T1000 (cell line): ENCODE data around the gene CCER1.
"Not testable (repeated sequence)": the region's sequence is repeated elsewhere in the genome, so short reads cannot be mapped to it uniquely, and the experiment has no call there.

Experiments
- DNase-seq: peaks from one replicate; lab custom pipeline; 2025; ENCODE audit warnings: mixed read lengths; lab: John Stamatoyannopoulos, UW

CCER1 gene, protein sequence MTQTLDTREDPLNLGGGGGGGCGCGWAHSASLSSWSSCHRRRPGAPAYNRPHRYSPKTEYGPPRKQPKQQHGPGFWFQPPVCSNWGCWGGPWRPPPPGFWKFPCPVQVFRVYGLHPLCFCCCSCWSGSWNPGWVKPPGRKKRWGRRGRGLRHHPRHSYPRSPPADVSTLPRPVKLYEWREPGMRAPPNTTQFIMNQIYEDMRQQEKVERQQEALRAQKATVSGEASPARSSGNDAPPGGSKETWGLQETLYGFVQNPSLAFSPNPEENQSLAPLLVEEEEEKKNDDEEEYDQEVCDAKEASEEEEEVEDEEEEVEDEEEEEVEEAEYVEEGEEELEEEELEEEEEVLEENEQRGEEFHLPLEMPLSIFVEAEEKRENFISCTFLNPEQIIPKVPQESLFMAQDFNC

DNA sequence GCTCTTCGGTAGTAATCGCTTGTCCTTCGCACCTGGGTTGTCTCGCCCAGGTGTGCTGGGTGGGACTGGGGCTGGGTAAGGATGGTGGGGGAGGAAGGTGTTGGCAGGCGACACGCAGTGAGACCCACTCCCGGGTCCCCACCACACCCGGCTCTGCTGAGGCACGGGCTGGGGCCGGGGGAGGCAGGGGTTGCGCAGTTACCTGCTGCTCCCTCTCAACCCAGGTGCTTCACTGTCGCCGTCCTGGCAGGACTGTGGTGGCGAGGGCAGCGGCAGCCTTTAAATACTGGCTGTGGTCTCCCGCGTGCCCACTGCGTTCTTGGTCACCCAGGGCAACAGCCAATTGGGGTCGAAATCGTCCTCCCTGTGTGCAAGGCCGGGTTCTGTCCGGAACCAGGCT lies at the start of gene CCER1:
TSS of gene CCER1 (minus strand) at position 256 of the 400 bp plus-strand sequence. CDS start 434 bp downstream, outside the sequence.
- no peak for DNase-seq

DNA sequence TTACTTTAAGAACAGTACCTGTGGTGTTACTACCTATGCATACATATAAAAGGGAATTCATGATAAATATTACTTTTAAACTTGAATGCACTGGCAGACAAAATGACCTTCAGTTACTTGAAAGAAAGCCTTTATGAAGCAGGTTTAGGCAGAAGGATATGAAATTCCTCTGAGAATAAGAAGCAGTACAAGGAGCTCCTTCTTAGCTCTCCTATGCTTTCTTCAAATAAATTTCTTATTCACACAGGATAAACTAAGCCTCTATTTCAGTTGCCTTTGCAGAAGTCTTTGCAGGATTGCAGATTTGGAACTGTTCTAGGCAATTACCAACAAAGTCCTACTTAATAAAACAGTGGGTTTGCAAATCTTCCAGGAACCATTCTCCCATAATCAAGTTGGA lies 48.8 kb upstream of the CCER1 start:
- no peak for DNase-seq

DNA sequence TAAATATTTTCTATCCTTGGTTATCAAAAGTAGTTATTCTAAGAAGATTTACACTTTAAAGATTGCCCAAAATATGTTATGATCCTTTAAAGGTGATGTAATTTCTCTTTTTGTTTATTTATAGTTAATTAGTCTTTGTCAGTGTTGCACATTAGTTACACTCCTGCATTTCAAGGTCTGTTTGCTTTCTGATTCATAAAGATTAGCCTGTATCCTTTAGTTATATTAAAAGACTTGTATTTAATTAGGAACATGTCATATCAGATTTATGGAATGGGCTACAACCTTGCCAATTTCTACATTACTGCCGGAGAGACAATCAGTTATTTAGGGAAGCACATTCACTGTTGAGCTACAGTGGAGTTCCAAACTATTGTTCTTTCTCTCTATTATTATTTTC lies 46.3 kb upstream of the CCER1 start:
- no peak for DNase-seq

DNA sequence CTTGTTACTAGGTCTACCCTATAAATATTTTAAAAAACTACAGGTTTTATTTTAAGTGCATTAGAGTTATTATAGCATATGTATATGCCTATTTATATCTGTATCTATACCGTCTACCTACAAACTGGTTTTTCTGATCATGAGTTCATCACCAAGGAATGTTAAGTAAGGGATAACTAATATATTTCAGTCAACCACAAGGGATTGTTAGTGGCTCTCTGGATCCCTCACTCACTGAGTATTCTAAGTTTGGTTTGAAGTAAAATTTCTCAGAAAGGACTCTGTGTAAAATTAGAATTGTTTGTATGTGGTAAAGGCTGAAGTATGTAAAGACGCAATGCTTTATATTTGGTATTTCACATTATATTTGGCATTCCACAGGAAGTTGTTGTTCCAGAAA lies 45.0 kb upstream of the CCER1 start:
- DNase-seq, result no peak

DNA sequence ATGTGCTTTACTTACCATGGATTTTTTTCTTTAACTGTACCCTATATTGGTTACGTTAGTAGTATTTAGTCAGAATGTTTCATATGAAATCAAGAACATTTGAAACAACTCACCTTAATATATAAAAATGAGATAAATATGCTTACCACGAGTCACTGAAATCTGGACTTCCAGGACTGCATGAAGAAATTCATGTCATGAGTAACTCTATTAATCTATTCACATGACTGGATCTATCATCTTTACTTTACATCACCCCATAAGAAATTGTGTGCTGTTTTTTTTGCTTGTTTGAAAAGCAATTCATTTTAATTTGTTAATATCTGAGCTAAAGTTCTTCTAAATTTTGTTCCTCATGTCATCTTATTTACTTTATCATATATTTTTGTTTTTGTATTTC lies 44.6 kb upstream of the CCER1 start:
- DNase-seq, result no peak

DNA sequence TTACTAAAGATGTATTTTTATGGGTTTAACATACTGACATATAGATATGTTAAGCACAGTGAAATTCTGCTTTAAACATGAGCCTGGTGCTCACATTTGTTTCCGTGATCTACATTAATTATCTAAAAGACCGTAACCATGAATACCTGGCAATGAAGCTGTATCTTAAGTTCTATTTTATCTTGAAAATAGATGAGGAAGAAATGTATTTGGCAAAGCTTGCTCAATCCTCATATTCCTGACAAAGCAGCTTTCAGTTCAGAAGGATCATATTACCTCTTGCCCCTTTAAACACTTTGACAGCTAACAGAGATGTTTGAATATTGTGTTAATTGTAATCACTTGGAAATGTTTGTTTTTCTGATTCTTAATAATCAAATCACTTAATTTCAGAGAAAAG lies 40.0 kb upstream of the CCER1 start:
- no peak for DNase-seq

DNA sequence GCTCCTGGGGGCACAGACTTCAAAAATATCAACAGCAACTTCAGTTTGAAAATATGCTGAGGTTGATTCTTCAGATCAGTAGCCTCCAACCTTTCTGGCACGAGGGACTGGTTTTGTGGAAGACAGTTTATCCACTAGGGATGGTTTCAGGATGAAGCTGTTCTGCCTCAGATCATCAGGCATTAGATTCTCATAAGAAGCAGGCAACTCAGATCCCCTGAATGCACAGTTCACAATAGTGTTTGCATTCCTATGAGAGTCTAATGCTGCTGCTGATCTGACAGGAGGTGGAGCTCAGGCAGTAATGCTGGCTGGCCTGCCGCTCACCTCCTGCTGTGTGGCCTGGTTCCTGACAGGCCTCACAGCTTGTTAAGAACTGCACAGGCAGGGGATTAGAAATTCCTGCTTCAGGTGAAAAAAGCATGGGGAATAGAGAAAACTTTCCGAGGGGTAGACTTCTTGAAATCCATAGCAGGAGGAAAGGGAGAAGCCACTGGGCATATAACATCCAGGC lies 37.0 kb upstream of the CCER1 start:
- DNase-seq, result no peak

DNA sequence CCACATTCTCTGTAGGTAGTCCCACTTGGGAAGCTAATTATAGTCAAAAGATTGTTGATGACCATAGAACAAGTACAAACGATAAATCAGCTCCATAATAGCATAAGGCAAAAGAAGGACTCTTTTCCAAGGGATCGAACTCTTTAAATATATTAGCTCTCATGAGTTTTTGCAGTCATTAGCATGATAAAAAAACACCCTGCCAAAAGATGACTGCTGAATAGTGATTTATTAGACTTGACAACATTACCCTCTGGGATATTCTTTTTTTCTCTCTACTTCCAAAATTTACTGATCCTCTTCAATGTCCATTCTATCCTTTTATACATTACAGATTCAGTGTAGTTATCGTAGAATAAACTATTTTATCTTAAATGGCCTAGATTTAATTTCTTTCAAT lies 35.6 kb upstream of the CCER1 start:
- DNase-seq, result no peak

DNA sequence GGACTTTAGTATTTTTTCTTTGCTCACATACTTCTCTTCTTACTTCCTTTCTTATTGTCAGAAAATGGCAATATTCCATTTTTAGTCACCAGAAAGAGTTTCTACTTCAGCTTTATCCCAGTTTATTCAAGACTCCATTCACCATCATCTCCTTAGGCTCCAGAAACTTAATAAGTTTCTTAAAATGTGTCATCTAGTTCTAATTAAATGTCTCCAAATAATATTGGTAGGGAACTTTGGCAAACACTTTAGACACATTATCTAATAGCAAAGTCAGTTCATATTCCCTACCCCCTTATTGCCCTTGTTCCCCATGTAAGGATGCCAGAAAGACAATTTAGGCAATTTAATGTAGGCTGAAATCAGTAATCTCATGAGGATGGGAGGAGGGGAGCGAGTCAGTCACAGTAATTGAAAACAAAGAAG lies 34.7 kb upstream of the CCER1 start:
- DNase-seq, result no peak

DNA sequence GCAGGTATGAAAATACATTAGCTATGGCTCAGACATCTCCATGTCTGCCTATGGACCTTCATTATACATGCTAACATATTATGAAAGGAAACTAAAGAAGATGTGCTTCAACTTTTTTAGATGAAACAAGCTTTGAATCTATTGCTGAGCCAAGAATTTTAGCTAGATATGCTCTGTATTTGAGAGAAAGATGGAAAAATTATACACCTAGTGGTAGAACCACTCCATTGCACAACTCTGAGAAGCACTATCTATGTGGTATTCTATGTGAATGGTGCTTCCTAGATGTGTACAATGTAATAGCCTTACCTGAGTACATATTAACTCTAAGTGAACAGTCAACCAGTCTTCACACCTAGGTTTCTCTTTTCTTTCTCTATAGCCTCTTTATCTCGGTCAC lies 32.5 kb upstream of the CCER1 start:
- DNase-seq, result no peak

DNA sequence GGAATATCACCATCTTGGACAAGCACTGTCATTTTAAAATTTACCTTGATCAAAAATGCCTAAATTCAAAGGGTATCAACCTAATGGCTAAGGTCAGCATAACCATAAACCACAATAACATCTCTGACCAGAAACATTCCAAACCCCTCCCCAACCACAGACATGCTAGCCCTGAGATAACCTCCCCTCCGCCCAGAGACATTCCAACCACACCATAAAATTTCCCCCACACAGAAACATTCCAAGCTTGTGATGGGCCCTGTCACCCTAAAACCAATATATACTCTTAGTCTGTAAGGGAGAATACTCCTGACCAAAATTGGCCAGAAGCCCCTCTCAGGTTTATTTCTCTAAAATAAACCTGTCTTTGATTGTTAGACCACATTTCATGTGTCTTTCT lies 32.1 kb upstream of the CCER1 start:
- DNase-seq, result no peak

DNA sequence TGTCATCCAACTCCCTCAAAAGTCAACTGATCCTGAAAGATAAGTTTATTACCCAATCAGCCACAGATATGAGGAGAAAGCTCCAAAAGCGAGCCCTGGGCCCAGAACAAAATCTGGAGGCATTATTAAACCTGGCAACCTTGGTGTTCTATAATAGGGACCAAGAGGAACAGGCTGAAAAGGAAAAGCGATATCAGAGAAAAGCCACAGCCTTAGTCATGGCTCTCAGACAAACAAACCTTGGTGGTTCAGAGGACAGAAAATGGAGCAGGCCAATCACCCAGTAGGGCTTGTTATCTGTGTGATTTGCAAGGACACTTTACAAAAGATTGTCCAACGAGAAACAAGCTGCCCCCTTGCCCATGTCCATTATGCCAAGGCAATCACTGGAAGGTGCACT lies 30.4 kb upstream of the CCER1 start:
- not testable (repeated sequence) for DNase-seq

DNA sequence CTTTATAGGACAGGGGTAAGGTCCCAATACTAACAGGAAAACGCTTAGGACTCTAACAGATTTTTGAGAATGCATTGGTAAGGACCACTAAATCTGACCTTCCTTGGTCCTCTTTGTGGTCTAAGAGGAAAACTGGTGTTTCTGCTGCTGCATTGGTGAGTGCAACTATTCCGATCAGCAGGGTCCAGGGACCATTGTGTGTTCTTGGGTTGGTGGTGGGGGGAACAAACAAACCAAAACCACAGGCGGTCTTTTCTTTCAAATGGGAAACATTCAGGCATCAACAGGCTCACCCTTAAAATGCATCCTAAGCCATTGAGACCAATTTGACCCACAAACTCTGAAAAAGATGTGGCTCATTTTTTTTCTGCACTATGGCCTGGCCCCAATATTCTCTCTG lies 29.1 kb upstream of the CCER1 start:
- no peak for DNase-seq

DNA sequence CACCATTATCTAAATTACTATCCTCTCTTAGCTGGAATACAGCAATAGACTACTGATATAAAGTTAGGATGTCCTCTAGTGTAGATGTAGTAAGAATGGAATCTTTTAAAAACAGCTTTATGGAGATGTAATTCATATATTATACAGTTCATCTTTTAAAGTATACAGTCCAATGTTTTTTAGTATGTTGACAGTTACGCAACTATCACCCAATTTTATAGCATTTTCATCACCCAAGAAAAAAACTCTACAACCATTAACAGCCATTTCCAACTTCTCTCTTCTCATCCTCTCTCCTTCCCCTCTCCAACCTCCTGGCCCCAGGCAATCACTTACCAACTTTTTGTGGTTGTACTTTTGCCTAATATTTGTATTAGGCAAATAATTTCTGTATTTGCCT lies 27.2 kb upstream of the CCER1 start:
- DNase-seq, result no peak

DNA sequence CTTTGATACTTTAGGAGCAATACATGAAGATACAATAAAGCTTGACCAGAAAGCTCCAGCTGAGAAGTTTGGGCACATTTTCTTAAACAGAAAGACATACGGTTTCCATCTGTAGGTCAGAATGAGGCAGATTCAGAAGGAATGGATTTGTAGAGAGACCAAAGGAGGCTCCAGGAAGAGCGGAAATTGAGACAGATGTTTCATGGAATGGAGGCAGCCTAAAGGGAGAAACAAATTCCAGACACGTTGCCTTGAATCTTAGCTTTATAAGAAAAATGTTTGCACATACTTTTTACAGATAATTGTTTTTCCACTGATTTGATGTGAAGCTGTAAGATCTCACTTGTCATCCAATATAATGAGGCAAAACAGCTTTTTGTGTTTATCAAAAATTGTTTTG lies 25.0 kb upstream of the CCER1 start:
- DNase-seq, result no peak

DNA sequence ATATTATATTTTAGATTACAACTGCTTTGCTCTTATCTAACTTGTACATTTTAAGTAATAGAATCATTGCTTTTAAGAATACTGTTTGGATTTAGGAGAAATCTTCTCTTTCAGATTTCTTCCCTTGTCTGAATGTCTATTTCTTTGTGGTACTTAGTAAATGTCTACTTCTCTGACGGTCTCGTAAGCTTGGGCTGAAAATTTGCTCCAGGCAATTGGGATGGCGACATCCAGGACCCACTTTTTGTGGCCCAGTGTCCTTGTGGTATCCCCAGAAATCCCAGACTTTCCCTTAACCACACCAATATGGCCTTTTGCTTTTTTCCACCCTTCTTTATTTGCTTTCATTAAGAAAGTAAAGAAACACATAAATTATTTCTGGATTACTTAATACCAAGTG lies 24.0 kb upstream of the CCER1 start:
- DNase-seq, result no peak

DNA sequence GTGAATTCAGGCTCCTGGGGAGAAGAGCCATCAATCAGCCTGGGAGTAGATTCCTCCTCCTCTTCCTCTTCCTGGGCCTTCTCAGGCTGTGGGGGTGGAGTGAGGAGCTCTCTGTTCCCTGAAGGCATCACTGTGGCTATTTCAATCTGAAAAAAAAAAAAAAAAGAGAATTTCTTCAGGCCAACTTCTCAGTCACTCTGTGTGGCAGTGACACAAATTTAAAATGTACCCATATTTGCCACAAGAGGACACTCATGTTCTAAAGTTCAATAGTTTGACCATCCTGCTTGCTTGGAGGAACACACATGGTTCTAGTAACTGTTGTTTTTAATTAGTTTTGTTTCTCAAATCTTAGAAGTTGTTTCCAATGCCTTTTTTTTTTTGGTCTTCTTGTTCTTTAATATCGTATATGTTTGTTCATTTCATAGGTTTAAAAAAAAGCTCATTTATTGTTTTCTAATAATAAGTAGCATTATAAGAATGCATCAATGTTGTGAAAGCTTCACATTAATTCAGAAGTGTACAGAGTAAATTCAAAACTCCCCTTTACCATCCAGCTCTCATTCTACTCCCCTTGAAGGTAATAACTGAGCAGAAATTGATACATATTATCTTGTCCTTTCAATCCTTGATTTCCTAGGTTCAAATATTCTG lies 23.3 kb upstream of the CCER1 start:
- no peak for DNase-seq

DNA sequence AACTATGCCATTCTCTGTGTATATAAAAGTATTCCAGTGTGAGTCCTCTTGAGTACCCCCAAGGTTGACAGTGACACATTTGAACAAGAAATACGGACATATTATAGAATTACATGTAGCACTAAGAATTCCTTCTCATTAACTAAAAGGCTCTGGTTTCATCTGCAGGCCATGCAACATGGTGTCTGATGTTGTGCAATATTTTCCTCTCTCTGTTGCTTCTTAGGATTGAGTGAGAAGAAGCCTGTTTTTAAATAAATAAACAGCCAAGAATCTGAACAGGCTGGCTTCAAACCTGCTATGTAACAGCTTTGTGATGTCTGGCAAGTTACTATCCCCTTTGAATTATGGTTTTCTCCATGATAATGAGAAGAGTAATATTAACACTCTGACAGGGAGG lies 22.2 kb upstream of the CCER1 start:
- DNase-seq, result no peak

DNA sequence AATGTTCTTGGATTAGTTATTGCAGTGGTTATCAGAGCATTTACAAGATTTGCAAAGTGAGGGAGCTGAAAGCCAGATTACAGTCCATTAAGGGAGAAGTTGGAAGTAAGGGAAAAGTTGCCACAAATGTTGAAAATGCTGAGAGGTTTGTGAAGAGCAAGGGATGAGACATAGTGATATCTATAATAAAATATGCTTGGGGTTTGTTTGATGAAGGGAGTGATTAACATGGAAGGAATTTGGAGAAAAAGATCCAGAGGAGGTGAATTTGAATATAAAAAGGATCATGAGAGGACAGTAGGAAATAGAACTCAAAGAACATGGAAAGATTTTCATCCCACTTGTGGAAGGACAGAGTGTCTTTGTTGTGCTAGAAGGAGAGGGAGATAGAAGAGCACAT lies 19.3 kb upstream of the CCER1 start:
- DNase-seq, result no peak

DNA sequence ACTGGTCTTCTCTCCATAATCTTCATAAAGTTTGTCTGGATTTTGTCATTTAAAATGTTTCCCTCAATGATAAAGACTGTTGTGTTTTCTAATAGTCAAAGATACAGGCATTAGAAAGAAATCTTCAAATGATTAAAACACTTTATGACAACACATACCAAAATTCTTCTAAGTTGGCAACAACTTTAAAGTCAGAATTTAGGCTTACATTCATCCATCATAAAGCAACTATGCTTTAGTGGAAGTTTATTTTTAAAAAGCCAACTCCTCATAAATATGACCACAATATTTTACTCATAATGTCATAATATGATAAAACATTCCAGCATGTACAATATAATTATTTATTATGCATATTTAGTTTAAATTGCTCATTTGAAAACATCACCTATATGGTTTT lies 17.2 kb upstream of the CCER1 start:
- no peak for DNase-seq

DNA sequence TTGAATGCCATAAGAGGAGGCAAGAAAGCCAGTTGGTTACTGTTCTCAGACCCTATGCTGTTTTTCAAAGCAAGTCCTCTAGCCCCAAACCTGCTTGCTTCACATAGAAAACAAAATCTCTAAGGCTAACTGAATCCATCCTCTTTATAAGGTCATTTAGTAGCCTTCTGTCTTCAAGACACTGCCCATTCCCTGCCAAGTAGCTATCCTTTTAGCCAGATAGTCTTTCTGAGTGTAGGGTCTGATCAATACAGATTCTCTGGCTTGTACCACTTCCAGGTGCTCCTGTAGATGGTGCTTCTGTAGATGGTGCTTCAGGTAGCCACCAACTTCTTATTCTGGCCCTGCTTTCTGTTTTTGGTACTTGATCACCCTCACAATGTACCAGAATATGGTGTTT lies 15.9 kb upstream of the CCER1 start:
- DNase-seq, result no peak

DNA sequence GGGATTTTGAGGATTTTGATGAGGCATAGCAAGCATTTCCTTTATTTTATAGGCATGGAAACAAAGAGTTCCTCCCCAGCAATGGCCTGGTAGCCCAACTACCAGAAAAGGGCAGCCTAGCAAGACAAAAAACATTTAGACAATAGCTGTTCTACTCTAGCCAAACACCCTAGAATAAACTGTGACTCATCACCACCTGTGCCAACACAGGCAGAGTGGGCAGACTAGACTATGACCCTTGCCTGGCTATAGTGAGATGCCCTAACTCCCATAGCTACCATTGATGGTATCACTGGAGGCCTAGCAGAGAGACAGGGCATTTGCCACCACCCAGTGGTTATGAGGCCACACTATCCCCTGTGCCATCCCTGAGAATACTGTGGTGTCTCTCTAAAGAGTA lies 15.5 kb upstream of the CCER1 start:
- no peak for DNase-seq

DNA sequence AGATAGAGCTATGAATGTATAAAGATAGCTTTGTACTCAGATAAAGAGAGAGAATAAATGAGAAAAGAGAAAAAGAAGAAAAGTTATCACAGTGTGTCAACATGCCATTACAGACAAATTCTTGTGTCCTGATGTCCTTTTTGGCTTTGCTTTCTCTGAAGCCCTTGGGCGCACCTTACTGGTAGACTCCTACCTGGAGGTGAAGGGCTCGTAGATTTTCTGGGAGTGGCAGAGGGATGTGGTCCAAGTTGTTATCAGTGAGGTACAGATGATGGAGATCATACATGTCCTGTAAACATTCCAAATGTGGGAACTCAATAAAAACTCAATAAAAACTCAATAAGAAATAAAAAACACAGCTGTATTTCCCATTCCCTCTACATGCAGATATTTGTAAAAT lies 14.9 kb upstream of the CCER1 start:
- no peak for DNase-seq

DNA sequence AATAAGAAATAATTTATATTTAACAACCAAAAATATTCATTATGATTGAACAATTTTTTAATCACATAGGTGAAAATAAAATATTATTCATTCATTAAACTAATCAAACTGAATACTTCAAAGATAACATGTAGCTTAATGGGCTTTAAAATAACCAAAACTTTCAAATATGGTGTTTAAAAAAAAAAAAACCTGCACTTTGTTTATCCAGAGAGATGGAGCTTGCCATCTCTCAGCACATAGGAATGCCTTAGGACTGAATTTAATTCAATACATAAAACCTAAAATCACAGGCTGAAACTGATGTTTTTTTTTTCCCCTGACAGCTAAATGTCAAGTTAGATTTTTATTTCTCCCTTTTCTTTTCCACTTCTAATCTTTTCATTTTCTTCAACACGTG lies 14.4 kb upstream of the CCER1 start:
- DNase-seq, result no peak
